GM12878 (cell line): ENCODE results near the gene RBM7. TPM values are rescaled to one million over a fixed set of nuclear protein-coding genes. Genes with fewer than 3 reads are reported as not detected.

Source experiments
- ASH2L ChIP-seq: fragments of 300-600, 200-600 bp; sonication (generic); IDR thresholded peaks from 2 replicates; pipeline ENCODE4 v1.6.1; 2017; ENCODE audit warnings: low read depth, mild to moderate bottlenecking, borderline replicate concordance
- BACH1 ChIP-seq: fragments of 450-650 bp; IDR thresholded peaks from 2 replicates; pipeline ENCODE4 v1.6.1; 2017; ENCODE audit warnings: mild to moderate bottlenecking, borderline replicate concordance
- BHLHE40 ChIP-seq, 2 experiments: fragments of 450-650 bp in 1 of 2; IDR thresholded peaks; 2 replicates each; pipeline ENCODE4 v1.6.1; 2011 to 2017; ENCODE audit warnings: low read depth in 2 of 2, borderline replicate concordance in 1 of 2, improper control_type of control experiment in 1 of 2, low read length in 1 of 2, mild to moderate bottlenecking in 1 of 2
- CREB1 ChIP-seq: IDR thresholded peaks from 2 replicates; pipeline ENCODE4 v1.6.1; 2012; ENCODE audit warnings: low read depth, mild to moderate bottlenecking, inconsistent platforms
- CREM ChIP-seq: IDR thresholded peaks from 2 replicates; pipeline ENCODE4 v1.6.1; 2014; ENCODE audit warnings: antibody characterized with exemption, low read depth
- E2F8 ChIP-seq: fragments of 450-650 bp; IDR thresholded peaks from 2 replicates; pipeline ENCODE4 v1.6.1; 2018; ENCODE audit warnings: mild to moderate bottlenecking, low read depth, moderate library complexity; ENCODE audit not compliant: partially characterized antibody
- ETV6 ChIP-seq, 2 experiments: fragments of 450-650 bp in 1 of 2; IDR thresholded peaks in 1 of 2; conservative IDR thresholded peaks in 1 of 2; 2 replicates each; pipeline ENCODE4 v1.6.1; 2014; ENCODE audit warnings: antibody characterized with exemption in 1 of 2, borderline replicate concordance in 1 of 2, low read depth in 1 of 2, mild to moderate bottlenecking in 1 of 2, moderate library complexity in 1 of 2
- GATAD2B ChIP-seq: fragments of 450-650 bp; conservative IDR thresholded peaks from 2 replicates; pipeline ENCODE4 v1.6.1; 2017; ENCODE audit warnings: low read depth, mild to moderate bottlenecking, moderate library complexity
- HCFC1 ChIP-seq: fragments of 150-350 bp; IDR thresholded peaks from 2 replicates; pipeline ENCODE4 v1.6.1; 2014; ENCODE audit warnings: low read length
- HDAC2 ChIP-seq: fragments of 200-600 bp; sonication (generic); IDR thresholded peaks from 2 replicates; pipeline ENCODE4 v1.6.1; 2017
- MEF2A ChIP-seq: IDR thresholded peaks from 2 replicates; pipeline ENCODE4 v1.6.1; 2011; ENCODE audit warnings: low read depth, mild to moderate bottlenecking, low read length, moderate library complexity; ENCODE audit not compliant: insufficient read depth
- PML ChIP-seq: IDR thresholded peaks from 2 replicates; pipeline ENCODE4 v1.6.1; 2012; ENCODE audit warnings: low read length, inconsistent platforms
- RAD21 ChIP-seq: IDR thresholded peaks from 2 replicates; pipeline ENCODE4 v1.6.1; 2011; ENCODE audit warnings: mild to moderate bottlenecking, low read depth, low read length, moderate library complexity; ENCODE audit not compliant: insufficient read depth
- RAD51 ChIP-seq: fragments of 450-650 bp; IDR thresholded peaks from 2 replicates; pipeline ENCODE4 v1.6.1; 2016; ENCODE audit warnings: moderate library complexity, mild to moderate bottlenecking, inconsistent platforms
- SIX5 ChIP-seq: IDR thresholded peaks from 2 replicates; pipeline ENCODE4 v1.6.1; 2011; ENCODE audit warnings: mild to moderate bottlenecking, low read depth, low read length, moderate library complexity; ENCODE audit not compliant: severe bottlenecking
- SKIL ChIP-seq: fragments of 450-650 bp; IDR thresholded peaks from 2 replicates; pipeline ENCODE4 v1.6.1; 2017; ENCODE audit warnings: mild to moderate bottlenecking, low read depth, inconsistent platforms; ENCODE audit not compliant: poor library complexity, severe bottlenecking
- SREBF2 ChIP-seq: IDR thresholded peaks from 2 replicates; pipeline ENCODE4 v1.6.1; 2012; ENCODE audit warnings: mild to moderate bottlenecking, low read length
- YBX1 ChIP-seq: fragments of 450-650 bp; IDR thresholded peaks from 2 replicates; pipeline ENCODE4 v1.6.1; 2016; ENCODE audit warnings: antibody characterized with exemption
- ZNF24 ChIP-seq: fragments of 450-650 bp; IDR thresholded peaks from 2 replicates; pipeline ENCODE4 v1.6.1; 2017; ENCODE audit warnings: antibody characterized with exemption, mild to moderate bottlenecking
- ZNF622 ChIP-seq: fragments of 450-650 bp; IDR thresholded peaks from 2 replicates; pipeline ENCODE4 v1.6.1; 2017; ENCODE audit warnings: mild to moderate bottlenecking, inconsistent platforms
- ZNF687 ChIP-seq: fragments of 450-650 bp; IDR thresholded peaks from 2 replicates; pipeline ENCODE4 v1.6.1; 2017; ENCODE audit warnings: mild to moderate bottlenecking, moderate library complexity
- polyA plus RNA-seq, 11 experiments: library from polyadenylated mRNA; depleted of rRNA in 4 of 11; unstranded in 6 of 11; stranded (reverse) in 5 of 11; fragments of >200 nt; fragmentation: Nextera tagmentation in 4 of 11; fragmentation: Illumina TruSeq in 1 of 11; extraction: Ambion mirVana in 4 of 11; extraction: Trizol in 1 of 11; gene quantifications; 1 replicate in 1 of 11; 2 replicates in 10 of 11; pipeline versions ENCODE4 v1.2.1 to v1.2.3, GENCODE V29; 2011 to 2016; ENCODE audit warnings: inconsistent platforms in 2 of 11, missing spikeins in 2 of 11, low read depth in 1 of 11
- total RNA-seq, 4 experiments: library from RNA; depleted of rRNA in 3 of 4; stranded (reverse); fragments of >200 nt in 3 of 4; fragmentation: Illumina TruSeq in 1 of 4; extraction: Trizol in 1 of 4; gene quantifications; 2 replicates each; pipeline versions ENCODE4 v1.2.1 to v1.2.3, GENCODE V29; 2013 to 2021

The RBM7 gene
- total and polyA plus RNA-seq, 10 of the 15 experiments (the other 5 are each of a cell fraction or from before 2014, with no cell fraction given): 17.0 to 46.2 (median 26.0) TPM

GRCh38 chr11:114439229-114440120 is 39.0 kb downstream of the RBM7 start, which contains the start of gene REXO2 (continued):
- TF ChIP-seq SREBF2 (no peak), MEF2A (no peak), ZNF24 (no peak), CREM (peak; percentile 64; the same call in 1 of the 2 replicates), CREB1 (peak; percentile 66), ZNF687 (no peak), RAD21 (no peak), YBX1 (no peak), ASH2L (no peak), SIX5 (peak; percentile 88), SKIL (no peak), RAD51 (peak; percentile 75), PML (no peak), ETV6 (conservative IDR thresholded peaks at IDR 0.05 in 1 of 2, IDR thresholded peaks at IDR 0.05 in 1 of 2; ENCODE audit: borderline replicate concordance in 1 of 2, low read depth in 1 of 2) (no peak), E2F8 (no peak), ZNF622 (no peak), BACH1 (no peak), BHLHE40 (IDR thresholded peaks at IDR 0.05; ENCODE audit: borderline replicate concordance in 1 of 2, low read depth in 2 of 2, low read length in 1 of 2) (peak; percentile 77 to 89), HCFC1 (peak; percentile 96), GATAD2B (no peak), HDAC2 (no peak)
